Keratinocyte (primary cell): ENCODE data around the gene EGFR. TPM values are rescaled to one million over a fixed set of nuclear protein-coding genes. Genes with fewer than 3 reads are reported as not detected.

ENCODE experiments used
- DNase-seq: peaks from one replicate; pipeline ENCODE4 v3.0.0-alpha.2; 2011; ENCODE audit warnings: low read depth, missing footprints, low spot score
- FAIRE-seq: peaks from 2 replicates; lab custom pipeline; 2011; peaks lifted over from hg19 to GRCh38; lab: Jason Lieb, UNC
- H2AFZ ChIP-seq: 2 replicates; pipeline ENCODE4 v1.6.0; 2012; ENCODE audit warnings: low read length, control low read depth, inconsistent platforms; ENCODE audit not compliant: control insufficient read depth
- H3K27ac ChIP-seq: 2 replicates; pipeline ENCODE4 v1.5.1; 2011; ENCODE audit warnings: low read length; ENCODE audit not compliant: control insufficient read depth, insufficient read depth
- H3K27me3 ChIP-seq: 3 replicates; pipeline ENCODE4 v1.6.0; 2011; ENCODE audit warnings: low read length; ENCODE audit not compliant: control insufficient read depth, insufficient read depth; ENCODE audit errors: extremely low read depth
- H3K36me3 ChIP-seq, 2 experiments: 2 replicates in 1 of 2; 3 replicates in 1 of 2; pipeline ENCODE4 v1.5.1; 2011; ENCODE audit warnings: low read length in 2 of 2, mild to moderate bottlenecking in 1 of 2; ENCODE audit not compliant: control insufficient read depth in 2 of 2, insufficient read depth in 2 of 2; ENCODE audit errors: extremely low read depth in 1 of 2
- H3K4me1 ChIP-seq: 3 replicates; pipeline ENCODE4 v1.5.1; 2011; ENCODE audit warnings: low read length; ENCODE audit not compliant: control insufficient read depth, insufficient read depth; ENCODE audit errors: extremely low read depth
- H3K4me2 ChIP-seq: 3 replicates; pipeline ENCODE4 v1.6.0; 2011; ENCODE audit warnings: low read depth, low read length; ENCODE audit not compliant: control insufficient read depth, insufficient read depth; ENCODE audit errors: extremely low read depth
- H3K4me3 ChIP-seq, 3 experiments: fragments of 200-600 bp in 1 of 3; sonication (generic) in 1 of 3; 2 replicates in 2 of 3; 3 replicates in 1 of 3; pipeline ENCODE4 v1.5.1; 2011 to 2016; ENCODE audit warnings: low read length in 3 of 3, mild to moderate bottlenecking in 3 of 3, control low read depth in 2 of 3, inconsistent platforms in 1 of 3, low read depth in 1 of 3, mixed read lengths in 1 of 3, mixed run types in 1 of 3, moderate library complexity in 1 of 3; ENCODE audit not compliant: control insufficient read depth in 2 of 3, insufficient read depth in 2 of 3; ENCODE audit errors: extremely low read depth in 1 of 3
- H3K79me2 ChIP-seq: 2 replicates; pipeline ENCODE4 v1.6.0; 2012; ENCODE audit warnings: low read length; ENCODE audit not compliant: control insufficient read depth, insufficient read depth
- H3K9ac ChIP-seq: 3 replicates; pipeline ENCODE4 v1.6.0; 2011; ENCODE audit warnings: low read length; ENCODE audit not compliant: control insufficient read depth, insufficient read depth; ENCODE audit errors: extremely low read depth
- H3K9me1 ChIP-seq: 3 replicates; pipeline ENCODE4 v1.6.0; 2011; ENCODE audit warnings: low read length; ENCODE audit not compliant: control insufficient read depth, insufficient read depth; ENCODE audit errors: extremely low read depth
- H3K9me3 ChIP-seq: 2 replicates; pipeline ENCODE4 v1.5.1; 2012; ENCODE audit warnings: low read depth, low read length; ENCODE audit not compliant: control insufficient read depth
- H4K20me1 ChIP-seq: 3 replicates; pipeline ENCODE4 v1.6.0; 2011; ENCODE audit warnings: low read length; ENCODE audit not compliant: control insufficient read depth, insufficient read depth; ENCODE audit errors: extremely low read depth
- EZH2 ChIP-seq: IDR thresholded peaks from one replicate; pipeline ENCODE4 v1.6.1; 2012; ENCODE audit warnings: inconsistent platforms, mild to moderate bottlenecking, low read length, moderate library complexity
- dilution Hi-C: fragments of 300-500 bp; cut with MboI; formaldehyde crosslinking; loops from one replicate; pipeline ENCODE4 v1.7.0; 2020; ENCODE audit warnings: low sequenced_read_pairs; ENCODE audit not compliant: extremely low pct_ligation_motif_present
- polyA plus RNA-seq, 5 experiments: library from polyadenylated mRNA; depleted of rRNA in 3 of 5; stranded (reverse) in 3 of 5; stranded (forward) in 1 of 5; unstranded in 1 of 5; fragments of >200 nt; gene quantifications; 1 replicate in 1 of 5; 2 replicates in 3 of 5; 3 replicates in 1 of 5; pipeline versions ENCODE4 v1.2.1 to v1.2.3, GENCODE V29; 2011 to 2012; ENCODE audit warnings: missing spikeins in 2 of 5, low read depth in 1 of 5, low replicate concordance in 1 of 5
- TF ChIP-seq, protein P1 (sequence below), 3 experiments: IDR thresholded peaks in 1 of 3; conservative IDR thresholded peaks in 1 of 3; optimal IDR thresholded peaks in 1 of 3; 2 replicates in 2 of 3; 3 replicates in 1 of 3; pipeline versions ENCODE3 to v1.5.1; 2011; ENCODE audit warnings: low read length in 3 of 3, mild to moderate bottlenecking in 3 of 3, moderate library complexity in 2 of 3, control low read depth in 1 of 3, inconsistent platforms in 1 of 3; ENCODE audit not compliant: insufficient read depth in 2 of 3; ENCODE audit errors: extremely low read depth in 1 of 3

Gene EGFR
- polyA plus RNA-seq, 1 donor (not counting 4 experiments of a cell fraction or from before 2014, with no cell fraction given): 120 TPM

DNA sequence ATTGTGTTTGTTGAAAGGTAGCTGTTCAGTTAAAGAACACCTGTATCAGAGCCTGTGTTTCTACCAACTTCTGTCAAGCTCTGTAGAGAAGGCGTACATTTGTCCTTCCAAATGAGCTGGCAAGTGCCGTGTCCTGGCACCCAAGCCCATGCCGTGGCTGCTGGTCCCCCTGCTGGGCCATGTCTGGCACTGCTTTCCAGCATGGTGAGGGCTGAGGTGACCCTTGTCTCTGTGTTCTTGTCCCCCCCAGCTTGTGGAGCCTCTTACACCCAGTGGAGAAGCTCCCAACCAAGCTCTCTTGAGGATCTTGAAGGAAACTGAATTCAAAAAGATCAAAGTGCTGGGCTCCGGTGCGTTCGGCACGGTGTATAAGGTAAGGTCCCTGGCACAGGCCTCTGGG is 154.9 kb downstream of the EGFR start:
- no peak overlapping the region for H3K27ac ChIP-seq
- dilution Hi-C loops: no loop called here
- no peak overlapping the region for H3K9ac ChIP-seq
- no peak overlapping the region for H3K4me2 ChIP-seq
- no peak overlapping the region for H2AFZ ChIP-seq
- H3K9me3 ChIP-seq: no peaks in the 10 kb centered on the region
- peaks cover 66 to 74% of the 10 kb centered on the region in 2 experiments for H3K36me3 ChIP-seq
- no peak for FAIRE-seq
- no peak for TF ChIP-seq EZH2
- TF ChIP-seq, protein P1, sequence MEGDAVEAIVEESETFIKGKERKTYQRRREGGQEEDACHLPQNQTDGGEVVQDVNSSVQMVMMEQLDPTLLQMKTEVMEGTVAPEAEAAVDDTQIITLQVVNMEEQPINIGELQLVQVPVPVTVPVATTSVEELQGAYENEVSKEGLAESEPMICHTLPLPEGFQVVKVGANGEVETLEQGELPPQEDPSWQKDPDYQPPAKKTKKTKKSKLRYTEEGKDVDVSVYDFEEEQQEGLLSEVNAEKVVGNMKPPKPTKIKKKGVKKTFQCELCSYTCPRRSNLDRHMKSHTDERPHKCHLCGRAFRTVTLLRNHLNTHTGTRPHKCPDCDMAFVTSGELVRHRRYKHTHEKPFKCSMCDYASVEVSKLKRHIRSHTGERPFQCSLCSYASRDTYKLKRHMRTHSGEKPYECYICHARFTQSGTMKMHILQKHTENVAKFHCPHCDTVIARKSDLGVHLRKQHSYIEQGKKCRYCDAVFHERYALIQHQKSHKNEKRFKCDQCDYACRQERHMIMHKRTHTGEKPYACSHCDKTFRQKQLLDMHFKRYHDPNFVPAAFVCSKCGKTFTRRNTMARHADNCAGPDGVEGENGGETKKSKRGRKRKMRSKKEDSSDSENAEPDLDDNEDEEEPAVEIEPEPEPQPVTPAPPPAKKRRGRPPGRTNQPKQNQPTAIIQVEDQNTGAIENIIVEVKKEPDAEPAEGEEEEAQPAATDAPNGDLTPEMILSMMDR (optimal IDR thresholded peaks at IDR 0.05 in 1 of 3, IDR thresholded peaks at IDR 0.05 in 1 of 3, conservative IDR thresholded peaks at IDR 0.05 in 1 of 3; ENCODE audit: extremely low read depth in 1 of 3, insufficient read depth in 2 of 3, low read length in 3 of 3): peak in 2 of 3 experiments; percentile 21 to 22
- H3K79me2 ChIP-seq: peaks cover 3% of the 10 kb centered on the region
- DNase-seq: no peak
- no peaks in the 10 kb centered on the region for H3K27me3 ChIP-seq
- H4K20me1 ChIP-seq: no peaks in the 10 kb centered on the region
- no peak overlapping the region for H3K4me3 ChIP-seq
- peaks cover 12% of the 10 kb centered on the region for H3K4me1 ChIP-seq
- no peaks in the 10 kb centered on the region for H3K9me1 ChIP-seq

DNA sequence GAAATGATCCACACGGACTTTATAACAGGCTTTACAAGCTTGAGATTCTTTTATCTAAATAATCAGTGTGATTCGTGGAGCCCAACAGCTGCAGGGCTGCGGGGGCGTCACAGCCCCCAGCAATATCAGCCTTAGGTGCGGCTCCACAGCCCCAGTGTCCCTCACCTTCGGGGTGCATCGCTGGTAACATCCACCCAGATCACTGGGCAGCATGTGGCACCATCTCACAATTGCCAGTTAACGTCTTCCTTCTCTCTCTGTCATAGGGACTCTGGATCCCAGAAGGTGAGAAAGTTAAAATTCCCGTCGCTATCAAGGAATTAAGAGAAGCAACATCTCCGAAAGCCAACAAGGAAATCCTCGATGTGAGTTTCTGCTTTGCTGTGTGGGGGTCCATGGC is 155.6 kb downstream of the EGFR start:
- dilution Hi-C loops: no loop called here
- Histone ChIP-seq H3K9me3 (no peaks in the 10 kb centered on the region), H3K9ac (no peak overlapping the region), H3K79me2 (peaks cover 3% of the 10 kb centered on the region), H3K9me1 (no peaks in the 10 kb centered on the region), H3K36me3 (peaks cover 72 to 80% of the 10 kb centered on the region in 2 experiments), H3K4me2 (no peak overlapping the region), H3K4me3 (no peak overlapping the region), H4K20me1 (no peaks in the 10 kb centered on the region), H3K27me3 (no peaks in the 10 kb centered on the region), H2AFZ (no peak overlapping the region), H3K27ac (no peak overlapping the region), H3K4me1 (peaks cover 12% of the 10 kb centered on the region)
- no peak for FAIRE-seq
- TF ChIP-seq, protein P1 (optimal IDR thresholded peaks at IDR 0.05 in 1 of 3, IDR thresholded peaks at IDR 0.05 in 1 of 3, conservative IDR thresholded peaks at IDR 0.05 in 1 of 3; ENCODE audit: extremely low read depth in 1 of 3, insufficient read depth in 2 of 3, low read length in 3 of 3): no peak
- TF ChIP-seq EZH2: no peak
- no peak for DNase-seq
